SW 1271 (cell line): ENCODE results near the gene RAB10.

Source experiments
- DNase-seq, 2 experiments: peaks; one replicate each; lab custom pipeline; 2025; lab: John Stamatoyannopoulos, UW

RAB10 gene

GRCh38 chr2:26179446-26179913 lies 145.6 kb downstream of the RAB10 start:
- DNase-seq = no peak

- DNase-seq = no peak
Measured at GRCh38 chr2:26182441-26182840, 148.6 kb downstream of the RAB10 start.

- no peak for DNase-seq
Measured at GRCh38 chr2:26182887-26183630, 149.2 kb downstream of the RAB10 start.

GRCh38 chr2:26184121-26184520 lies 150.2 kb downstream of the RAB10 start:
- DNase-seq = no peak

GRCh38 chr2:26184555-26185303 lies 150.8 kb downstream of the RAB10 start:
- DNase-seq = peak in 1 of 2 experiments; percentile 56

- no peak for DNase-seq
Measured at GRCh38 chr2:26185304-26185928, 151.5 kb downstream of the RAB10 start.

- DNase-seq = no peak
Measured at GRCh38 chr2:26185954-26186770, 152.3 kb downstream of the RAB10 start.
